Anterior cingulate cortex (tissue), 58 donors: ENCODE measurements around the gene ZIC3.

Experiments used
- DNase-seq, 58 donors: peaks; one replicate each; lab custom pipeline; 2025; lab: John Stamatoyannopoulos, UW

The ZIC3 gene

GRCh38 chrX:137573324-137574101, 7.6 kb downstream of the ZIC3 start:
- DNase-seq = no peak

- DNase-seq = no peak
Observed at GRCh38 chrX:137574102-137574783, 8.3 kb downstream of the ZIC3 start.

GRCh38 chrX:137574784-137575293, 8.9 kb downstream of the ZIC3 start:
- no peak for DNase-seq

- DNase-seq = no peak
Observed at GRCh38 chrX:137575596-137576255, 9.8 kb downstream of the ZIC3 start.

- DNase-seq = no peak
Observed at GRCh38 chrX:137587151-137587550, 21.2 kb downstream of the ZIC3 start.

- DNase-seq = no peak
Observed at GRCh38 chrX:137600769-137601168, 34.8 kb downstream of the ZIC3 start.
